Thymus (tissue), 11 donors: ENCODE measurements around the gene HK3. TPM values are rescaled to one million over a fixed set of nuclear protein-coding genes. Genes with fewer than 3 reads are reported as not detected.

ENCODE experiments used
- DNase-seq, 9 donors: peaks; one replicate each; pipeline ENCODE4 v3.0.0-alpha.2; 2013; ENCODE audit warnings: low spot score in 9 of 9, low read depth in 6 of 9, missing footprints in 1 of 9
- H3K27ac ChIP-seq, 2 donors: one replicate each; pipeline ENCODE4 v1.5.1; 2013; ENCODE audit warnings: control low read depth in 1 of 2, low read depth in 1 of 2, low read length in 1 of 2, mild to moderate bottlenecking in 1 of 2, moderate library complexity in 1 of 2
- H3K27me3 ChIP-seq, 2 donors: one replicate each; pipeline ENCODE4 v1.5.1; 2013; ENCODE audit warnings: low read length in 1 of 2; ENCODE audit not compliant: control insufficient read depth in 2 of 2, insufficient read depth in 1 of 2
- H3K36me3 ChIP-seq, 2 donors: one replicate each; pipeline ENCODE4 v1.5.1; 2013; ENCODE audit warnings: low read length in 1 of 2, mild to moderate bottlenecking in 1 of 2, moderate library complexity in 1 of 2; ENCODE audit not compliant: control insufficient read depth in 2 of 2, insufficient read depth in 2 of 2
- H3K4me1 ChIP-seq, 2 donors: one replicate each; pipeline ENCODE4 v1.5.1; 2013; ENCODE audit warnings: low read length in 2 of 2; ENCODE audit not compliant: control insufficient read depth in 2 of 2, insufficient read depth in 2 of 2
- H3K4me3 ChIP-seq, 2 donors: one replicate each; pipeline ENCODE4 v1.5.1; 2013; ENCODE audit warnings: low read length in 2 of 2, control low read depth in 1 of 2, mild to moderate bottlenecking in 1 of 2
- H3K9me3 ChIP-seq, 2 donors: one replicate each; pipeline ENCODE4 v1.5.1; 2013; ENCODE audit warnings: low read length in 1 of 2, mild to moderate bottlenecking in 1 of 2; ENCODE audit not compliant: control insufficient read depth in 2 of 2, insufficient read depth in 1 of 2
- WGBS: extraction: QIAGEN DNeasy Blood & Tissue Kit; methylation state at CpG from one replicate; pipeline ENCODE4 v1.1.7; 2013; 5-methylcytosine and 5-hydroxymethylcytosine counted together
- polyA plus RNA-seq: library from polyadenylated mRNA; stranded (reverse); fragments of 200-250 nt; gene quantifications from one replicate; pipeline ENCODE4 v1.2.3, GENCODE V29; 2013
- total RNA-seq: library from RNA; stranded (reverse); fragments of 120-200 nt; gene quantifications from one replicate; pipeline ENCODE4 v1.2.4, GENCODE V29; 2013
- donor health status: healthy.

Gene HK3
- total and polyA plus RNA-seq, 2 donors, result 3.2 to 38.9 TPM

- H3K36me3 ChIP-seq, result no peaks in the 10 kb centered on the region
- no peaks in the 10 kb centered on the region for H3K9me3 ChIP-seq
- H3K27me3 ChIP-seq, result peaks cover 2 to 18% of the 10 kb centered on the region in 2 donors
- H3K27ac ChIP-seq, result no peak overlapping the region
- 96% methylated on average over 28 of the region's 28 CpGs for WGBS
- no peak for DNase-seq
- H3K4me3 ChIP-seq, result no peak overlapping the region
- H3K4me1 ChIP-seq, result no peaks in the 10 kb centered on the region
Observed at GRCh38 chr5:176881021-176881749, 18.0 kb downstream of the HK3 start.

DNA sequence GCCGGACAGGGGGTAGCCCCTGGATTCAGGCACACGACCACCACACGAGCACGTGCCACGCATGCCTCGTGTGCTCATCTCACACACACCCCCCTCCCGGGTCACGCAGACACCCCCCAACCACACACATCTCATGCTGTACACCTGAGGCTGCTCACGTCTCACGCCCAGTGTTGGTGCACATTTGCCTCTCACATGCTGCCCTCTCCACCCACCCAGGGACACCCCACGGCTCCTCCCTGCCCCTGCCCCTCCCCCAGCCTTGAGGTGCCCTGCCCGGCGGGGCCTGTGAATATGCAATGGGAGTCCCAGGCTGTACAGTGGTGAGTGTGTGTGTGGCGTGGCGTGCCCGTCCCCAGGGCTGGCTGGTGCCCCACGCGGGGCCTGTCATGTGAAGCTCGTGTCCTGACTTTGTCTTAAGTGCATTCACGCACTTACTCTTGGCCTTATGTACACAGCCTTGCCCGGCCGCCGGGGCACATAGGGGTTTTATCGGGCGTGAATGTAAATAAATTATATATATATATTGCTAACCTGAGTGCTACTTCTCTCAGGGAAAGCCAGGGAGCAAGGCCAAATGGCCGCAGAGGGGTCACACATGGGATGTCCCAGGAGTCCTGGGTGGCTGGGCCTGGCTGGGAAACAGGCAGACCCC, 18.7 kb downstream of the HK3 start:
- DNase-seq, result no peak
- Histone ChIP-seq H3K4me1 (no peaks in the 10 kb centered on the region), H3K36me3 (no peaks in the 10 kb centered on the region), H3K27me3 (peaks cover 6 to 25% of the 10 kb centered on the region in 2 donors), H3K9me3 (no peaks in the 10 kb centered on the region), H3K4me3 (no peak overlapping the region), H3K27ac (no peak overlapping the region)
- 97% methylated on average over 26 of the region's 26 CpGs for WGBS

GRCh38 chr5:176879663-176880361, 19.3 kb downstream of the HK3 start:
- no peaks in the 10 kb centered on the region for H3K36me3 ChIP-seq
- H3K27ac ChIP-seq, result no peak overlapping the region
- no peaks in the 10 kb centered on the region for H3K9me3 ChIP-seq
- no peaks in the 10 kb centered on the region for H3K4me1 ChIP-seq
- H3K27me3 ChIP-seq, result peaks cover 8 to 32% of the 10 kb centered on the region in 2 donors
- no peak overlapping the region for H3K4me3 ChIP-seq
- 91% methylated on average over 23 of the region's 23 CpGs for WGBS
- DNase-seq, result no peak

DNA sequence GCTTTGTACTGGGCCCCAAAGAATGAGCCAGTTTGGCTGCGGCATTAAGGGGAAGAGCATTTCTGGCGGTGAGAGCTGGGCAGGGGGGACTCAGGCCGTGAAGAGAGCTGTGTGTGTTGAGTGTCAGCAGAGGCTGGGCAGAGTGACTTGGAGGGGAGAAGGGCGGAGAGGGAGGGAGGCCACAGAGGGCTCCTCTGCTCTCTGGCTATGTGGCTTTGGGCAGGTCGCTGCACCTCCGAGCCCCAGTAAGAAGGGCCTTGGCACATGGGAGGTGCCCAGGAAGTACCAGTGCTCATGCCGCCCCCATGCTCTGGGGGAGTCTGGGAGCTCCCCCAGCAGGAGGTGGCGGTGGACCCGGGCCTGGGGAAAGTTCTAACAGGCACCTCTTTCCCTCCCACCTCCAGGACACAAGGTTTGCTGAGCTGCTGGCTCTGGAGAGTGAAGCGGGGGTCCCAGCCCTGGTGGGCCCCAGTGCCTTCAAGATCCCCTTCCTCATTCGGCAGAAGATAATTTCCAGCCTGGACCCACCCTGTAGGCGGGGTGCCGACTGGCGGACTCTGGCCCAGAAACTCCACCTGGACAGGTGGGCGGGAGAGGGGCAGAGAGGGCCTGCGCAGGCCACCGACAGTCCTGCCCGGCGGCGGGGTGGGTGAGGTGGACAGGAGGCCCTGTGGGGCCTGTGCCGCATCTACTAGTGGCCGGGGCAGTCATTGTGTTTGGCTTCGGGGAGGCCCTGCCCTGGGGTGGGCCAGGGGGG, 20.1 kb downstream of the HK3 start:
- no peak overlapping the region for H3K4me3 ChIP-seq
- H3K27ac ChIP-seq, result no peak overlapping the region
- no peaks in the 10 kb centered on the region for H3K36me3 ChIP-seq
- no peaks in the 10 kb centered on the region for H3K9me3 ChIP-seq
- H3K27me3 ChIP-seq, result peaks cover 9 to 39% of the 10 kb centered on the region in 2 donors
- 90% methylated on average over 23 of the region's 23 CpGs for WGBS
- no peak for DNase-seq
- no peaks in the 10 kb centered on the region for H3K4me1 ChIP-seq

DNA sequence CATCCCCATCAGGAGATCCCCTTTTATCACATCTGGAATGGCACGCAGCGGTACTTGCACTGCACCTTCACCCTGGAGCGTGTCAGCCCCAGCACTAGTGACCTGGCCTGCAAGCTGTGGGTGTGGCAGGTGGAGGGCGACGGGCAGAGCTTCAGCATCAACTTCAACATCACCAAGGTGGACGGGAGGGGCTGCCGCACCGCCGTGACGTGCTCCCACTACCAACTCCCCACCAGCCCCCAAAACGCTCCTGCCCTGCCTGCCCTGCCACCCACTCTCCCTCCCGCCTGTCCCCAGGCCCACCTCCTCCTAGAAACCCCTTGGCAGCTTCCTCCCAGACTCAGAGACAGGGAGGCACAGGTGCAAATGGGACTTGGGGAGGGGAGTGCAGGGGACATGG, 20.7 kb downstream of the HK3 start:
- DNase-seq, result no peak
- 95% methylated on average over 12 of the region's 12 CpGs for WGBS
- peaks cover 9 to 46% of the 10 kb centered on the region in 2 donors for H3K27me3 ChIP-seq

DNA sequence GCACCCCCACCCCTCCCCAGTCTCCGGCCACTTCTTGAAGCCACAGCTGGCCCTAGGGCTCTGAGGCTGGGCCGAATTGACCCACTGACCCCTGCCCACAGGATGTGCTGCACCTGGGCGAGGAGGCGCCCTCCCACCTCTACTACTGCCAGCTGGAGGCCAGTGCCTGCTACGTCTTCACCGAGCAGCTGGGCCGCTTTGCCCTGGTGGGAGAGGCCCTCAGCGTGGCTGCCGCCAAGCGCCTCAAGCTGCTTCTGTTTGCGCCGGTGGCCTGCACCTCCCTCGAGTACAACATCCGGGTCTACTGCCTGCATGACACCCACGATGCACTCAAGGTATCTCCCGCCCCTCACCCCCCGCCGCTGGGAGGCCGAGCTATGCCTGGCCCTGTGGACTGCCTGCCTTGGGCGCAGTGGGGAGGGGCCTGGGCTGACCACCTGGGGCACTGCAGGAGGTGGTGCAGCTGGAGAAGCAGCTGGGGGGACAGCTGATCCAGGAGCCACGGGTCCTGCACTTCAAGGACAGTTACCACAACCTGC, 21.3 kb downstream of the HK3 start:
- no peaks in the 10 kb centered on the region for H3K9me3 ChIP-seq

More for the DNA sequence above, 20.7 kb downstream of the HK3 start:
- H3K9me3 ChIP-seq, result no peaks in the 10 kb centered on the region
- H3K4me3 ChIP-seq, result no peak overlapping the region
- H3K36me3 ChIP-seq, result no peaks in the 10 kb centered on the region
- no peaks in the 10 kb centered on the region for H3K4me1 ChIP-seq
- no peak overlapping the region for H3K27ac ChIP-seq

DNA sequence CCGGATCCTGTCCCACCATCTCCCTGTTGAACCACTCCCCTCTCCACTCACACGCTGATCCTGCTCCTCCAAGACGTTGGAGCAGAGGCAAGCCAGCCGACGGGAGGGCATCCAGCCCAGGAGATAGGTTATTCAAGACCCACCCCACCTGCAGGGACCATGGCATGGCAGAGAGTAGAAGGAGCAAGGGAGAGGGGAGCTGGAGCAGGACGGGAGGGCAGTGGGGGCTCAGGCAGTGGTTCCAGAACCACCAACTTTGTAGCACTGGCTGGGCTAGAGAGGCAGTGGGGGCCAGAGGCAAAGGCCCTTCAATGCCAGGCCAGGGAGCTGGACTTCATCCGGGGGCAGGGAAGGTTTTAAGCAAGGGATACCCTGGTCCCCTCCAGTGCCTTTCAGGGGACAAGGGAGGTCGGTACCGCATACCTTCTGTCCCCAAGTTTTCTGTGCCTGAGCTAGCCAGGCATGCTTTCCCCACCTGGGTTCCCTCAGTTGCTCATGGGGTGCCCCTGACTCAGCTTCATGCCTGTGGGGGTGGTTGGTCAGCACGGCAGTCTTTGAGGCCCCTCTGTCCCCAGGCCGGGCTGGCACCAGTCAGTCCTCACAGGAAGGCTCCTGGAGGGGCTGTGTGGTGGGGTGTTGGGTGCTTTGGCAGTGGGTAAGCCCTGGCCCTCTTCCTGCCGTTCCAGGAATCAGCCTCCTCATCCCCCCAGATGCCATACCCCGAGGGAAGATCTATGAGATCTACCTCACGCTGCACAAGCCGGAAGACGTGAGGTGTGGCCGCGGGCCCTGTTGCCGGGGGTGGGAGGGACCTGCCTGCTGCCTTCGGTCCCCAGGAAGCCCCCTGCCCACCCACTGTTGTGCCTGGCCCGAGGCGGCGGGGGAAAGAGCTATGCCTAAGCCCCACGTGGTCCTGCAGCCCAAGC, 22.4 kb downstream of the HK3 start:
- Histone ChIP-seq H3K4me1 (no peaks in the 10 kb centered on the region), H3K27me3 (peaks cover 9 to 46% of the 10 kb centered on the region in 2 donors), H3K9me3 (no peaks in the 10 kb centered on the region), H3K36me3 (no peaks in the 10 kb centered on the region), H3K4me3 (no peak overlapping the region), H3K27ac (no peak overlapping the region)
- DNase-seq, result no peak
- WGBS, result 74% methylated on average over 24 of the region's 24 CpGs

More for the DNA sequence above, 21.3 kb downstream of the HK3 start:
- 86% methylated on average over 21 of the region's 21 CpGs for WGBS
- Histone ChIP-seq H3K27me3 (peaks cover 9 to 46% of the 10 kb centered on the region in 2 donors), H3K36me3 (no peaks in the 10 kb centered on the region), H3K4me3 (no peak overlapping the region), H3K27ac (no peak overlapping the region), H3K4me1 (no peaks in the 10 kb centered on the region)
- DNase-seq, result no peak
